Transverse colon (tissue), 4 donors: ENCODE data around the gene EVA1C. TPM values are rescaled to one million over a fixed set of nuclear protein-coding genes. Genes with fewer than 3 reads are reported as not detected.

Experiments used
- DNase-seq: peaks from one replicate; pipeline ENCODE4 v3.0.0-alpha.2; 2019
- H3K27ac ChIP-seq, 4 donors: fragments of 200-600 bp; sonication (generic); 2 replicates each; pipeline ENCODE4 v1.5.1; 2016 to 2018; ENCODE audit warnings: inconsistent platforms in 4 of 4
- H3K27me3 ChIP-seq: fragments of 200-600 bp; sonication (generic); 2 replicates; pipeline ENCODE4 v1.5.1; 2017; ENCODE audit warnings: inconsistent platforms
- H3K36me3 ChIP-seq, 4 donors: fragments of 200-600 bp; sonication (generic); 2 replicates each; pipeline ENCODE4 v1.5.1; 2017 to 2019; ENCODE audit warnings: inconsistent platforms in 4 of 4
- H3K4me1 ChIP-seq, 4 donors: fragments of 200-600 bp; sonication (generic); 2 replicates each; pipeline ENCODE4 v1.5.1; 2017 to 2020; ENCODE audit warnings: inconsistent platforms in 4 of 4
- H3K4me3 ChIP-seq, 4 donors: fragments of 200-600 bp; sonication (generic); 1 replicate in 1 of 4; 2 replicates in 3 of 4; pipeline versions ENCODE4 v1.5.1 to v1.6.1; 2017 to 2019; ENCODE audit warnings: inconsistent platforms in 4 of 4
- H3K9me3 ChIP-seq, 2 donors: fragments of 200-600 bp; sonication (generic); 2 replicates each; pipeline ENCODE4 v1.5.1; 2017 to 2019; ENCODE audit warnings: inconsistent platforms in 2 of 2
- EP300 ChIP-seq: sonication (generic); formaldehyde crosslinking; IDR thresholded peaks from one replicate; pipeline ENCODE4 v1.6.1; 2017; ENCODE audit warnings: antibody characterized with exemption, low read depth
- POLR2A ChIP-seq: fragments of 450-650 bp; IDR thresholded peaks from one replicate; pipeline ENCODE4 v1.6.1; 2016; ENCODE audit warnings: antibody characterized with exemption, mild to moderate bottlenecking, moderate library complexity
- POLR2AphosphoS5 ChIP-seq, 3 donors: sonication (generic); formaldehyde crosslinking; IDR thresholded peaks; one replicate each; pipeline ENCODE4 v1.6.1; 2016; ENCODE audit warnings: antibody characterized with exemption in 3 of 3
- WGBS, 2 donors: methylation state at CpG; one replicate each; pipeline ENCODE4 v1.1.5; 2018; ENCODE audit warnings: low coverage in 1 of 2; 5-methylcytosine and 5-hydroxymethylcytosine counted together
- in situ Hi-C, 4 donors: fragments of 200-750 bp; cut with MboI; loops; one replicate each; pipeline versions ENCODE4 v1.15.0 to v1.15.1; 2017; ENCODE audit warnings: low sequenced_read_pairs in 3 of 4, low pct_ligation_motif_present in 1 of 4, low pct_unique_long_range_greater_than_20kb in 1 of 4
- intact Hi-C: fragments of 100-400 bp; cut with DNase I; formaldehyde crosslinking; loops from one replicate; pipeline ENCODE4 v1.15.1; 2023; ENCODE audit warnings: low total_unique reads
- total RNA-seq, 4 donors: library from RNA; depleted of rRNA; stranded (reverse); fragments of >200 nt; gene quantifications; one replicate each; pipeline ENCODE4 v1.1.0, GENCODE V29; 2016
- TF ChIP-seq, protein P1 (sequence below), 5 experiments: fragments of 200-600 bp in 3 of 5; fragments of 450-650 bp in 2 of 5; sonication (generic) in 3 of 5; IDR thresholded peaks; 1 replicate in 2 of 5; 2 replicates in 3 of 5; pipeline ENCODE4 v1.5.1; 2016 to 2017; ENCODE audit warnings: antibody characterized with exemption in 5 of 5, inconsistent platforms in 3 of 5, mild to moderate bottlenecking in 2 of 5, moderate library complexity in 1 of 5

EVA1C gene
- total RNA-seq, 4 donors from 2014 or later: 8.6 to 44.1 (median 33.8) TPM

GRCh38 chr21:32543975-32544374 is 131.5 kb downstream of the EVA1C start:
- Histone ChIP-seq H3K27me3 (no peaks in the 10 kb centered on the region), H3K36me3 (no peaks in the 10 kb centered on the region), H3K27ac (no peak overlapping the region), H3K4me3 (no peak overlapping the region), H3K9me3 (no peaks in the 10 kb centered on the region), H3K4me1 (no peaks in the 10 kb centered on the region)
- DNase-seq: no peak
- intact Hi-C loops (no loop called here), in situ Hi-C loops (no loop called here)
- TF ChIP-seq POLR2AphosphoS5 (IDR thresholded peaks at IDR 0.05) (no peak), EP300 (no peak), POLR2A (no peak)
- TF ChIP-seq, protein P1, sequence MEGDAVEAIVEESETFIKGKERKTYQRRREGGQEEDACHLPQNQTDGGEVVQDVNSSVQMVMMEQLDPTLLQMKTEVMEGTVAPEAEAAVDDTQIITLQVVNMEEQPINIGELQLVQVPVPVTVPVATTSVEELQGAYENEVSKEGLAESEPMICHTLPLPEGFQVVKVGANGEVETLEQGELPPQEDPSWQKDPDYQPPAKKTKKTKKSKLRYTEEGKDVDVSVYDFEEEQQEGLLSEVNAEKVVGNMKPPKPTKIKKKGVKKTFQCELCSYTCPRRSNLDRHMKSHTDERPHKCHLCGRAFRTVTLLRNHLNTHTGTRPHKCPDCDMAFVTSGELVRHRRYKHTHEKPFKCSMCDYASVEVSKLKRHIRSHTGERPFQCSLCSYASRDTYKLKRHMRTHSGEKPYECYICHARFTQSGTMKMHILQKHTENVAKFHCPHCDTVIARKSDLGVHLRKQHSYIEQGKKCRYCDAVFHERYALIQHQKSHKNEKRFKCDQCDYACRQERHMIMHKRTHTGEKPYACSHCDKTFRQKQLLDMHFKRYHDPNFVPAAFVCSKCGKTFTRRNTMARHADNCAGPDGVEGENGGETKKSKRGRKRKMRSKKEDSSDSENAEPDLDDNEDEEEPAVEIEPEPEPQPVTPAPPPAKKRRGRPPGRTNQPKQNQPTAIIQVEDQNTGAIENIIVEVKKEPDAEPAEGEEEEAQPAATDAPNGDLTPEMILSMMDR (IDR thresholded peaks at IDR 0.05): no peak
- 56 to 73% methylated on average over 3 of the region's 3 CpGs for WGBS, 2 donors

DNA sequence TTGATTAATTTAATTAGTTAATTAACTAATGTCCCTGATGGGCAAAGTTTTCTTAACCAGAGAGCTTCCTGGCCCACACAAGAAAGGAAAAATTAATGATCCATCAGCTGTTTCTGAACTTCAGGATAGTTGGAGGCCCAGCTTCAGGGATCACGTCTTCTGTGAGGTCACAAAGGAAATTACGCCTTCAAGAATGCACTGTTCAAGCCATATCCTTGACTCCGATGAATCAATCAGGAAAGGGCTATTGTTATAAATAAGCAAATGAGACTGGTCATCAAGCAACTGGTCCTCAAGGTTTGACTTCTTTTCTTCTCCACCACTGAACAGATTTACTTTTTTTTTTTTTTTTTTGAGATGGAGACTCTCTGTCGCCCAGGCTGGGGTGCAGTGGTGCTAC is 132.2 kb downstream of the EVA1C start:
- Histone ChIP-seq H3K27me3 (no peaks in the 10 kb centered on the region), H3K36me3 (no peaks in the 10 kb centered on the region), H3K9me3 (no peaks in the 10 kb centered on the region), H3K4me1 (no peaks in the 10 kb centered on the region), H3K27ac (no peak overlapping the region), H3K4me3 (no peak overlapping the region)
- TF ChIP-seq, protein P1 (IDR thresholded peaks at IDR 0.05): no peak
- in situ Hi-C loops: no loop called here
- 88 to 93% methylated on average over 4 of the region's 4 CpGs for WGBS, 2 donors
- intact Hi-C loops: no loop called here
- no peak for DNase-seq

DNA sequence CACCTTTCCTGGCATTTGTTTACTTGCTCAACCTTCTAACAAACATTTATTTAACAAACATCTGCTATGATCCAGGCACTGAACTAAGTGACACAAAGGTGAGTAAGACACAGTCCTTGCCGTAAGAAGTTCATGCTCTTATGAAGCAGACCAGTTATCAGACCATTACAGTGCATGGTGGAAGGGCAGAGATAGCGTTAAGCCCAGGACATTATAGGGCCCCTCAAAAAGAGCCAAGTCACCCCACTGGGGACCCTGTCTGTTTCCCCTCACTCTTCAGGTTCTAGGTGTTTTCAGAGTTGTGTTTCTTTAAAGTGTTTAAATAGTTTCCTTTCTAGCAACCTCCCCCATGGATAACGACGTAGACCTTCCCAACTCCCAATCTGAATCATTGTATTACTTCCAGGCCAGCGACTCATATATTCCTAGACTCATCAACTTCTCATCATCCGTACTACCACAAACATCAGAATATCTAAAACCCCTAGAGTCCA is 133.5 kb downstream of the EVA1C start:
- in situ Hi-C loops: no loop called here
- no peaks in the 10 kb centered on the region for H3K9me3 ChIP-seq
- no peaks in the 10 kb centered on the region for H3K36me3 ChIP-seq
- no peak overlapping the region for H3K4me3 ChIP-seq
- intact Hi-C loops: no loop called here
- 87% methylated on average over 4 to 6 of the region's 6 CpGs for WGBS, 2 donors
- no peaks in the 10 kb centered on the region for H3K4me1 ChIP-seq
- no peak for TF ChIP-seq POLR2A
- TF ChIP-seq, protein P1 (IDR thresholded peaks at IDR 0.05): no peak
- TF ChIP-seq EP300: no peak
- no peak for TF ChIP-seq POLR2AphosphoS5 (IDR thresholded peaks at IDR 0.05)
- no peaks in the 10 kb centered on the region for H3K27me3 ChIP-seq
- no peak for DNase-seq
- H3K27ac ChIP-seq: no peak overlapping the region

DNA sequence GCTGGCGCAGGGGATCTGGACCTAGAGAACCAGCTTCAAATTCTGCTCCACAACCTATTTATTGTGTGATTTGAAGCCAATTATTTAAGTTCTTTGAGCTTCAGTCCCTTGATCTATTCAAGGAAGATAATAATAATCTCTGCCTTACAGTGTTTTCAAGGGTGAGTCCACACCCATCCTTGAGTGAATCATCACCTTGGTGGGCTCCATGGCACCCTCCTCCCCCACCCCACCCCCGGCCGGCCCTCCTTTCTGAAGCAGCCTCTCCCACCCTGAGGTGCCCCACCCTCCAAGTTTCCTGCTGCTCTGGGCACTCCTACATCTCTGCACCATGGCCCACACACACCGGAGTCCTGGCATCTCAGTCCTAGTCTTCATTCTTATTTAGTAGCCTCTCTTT is 134.5 kb downstream of the EVA1C start:
- Histone ChIP-seq H3K36me3 (no peaks in the 10 kb centered on the region), H3K4me3 (no peak overlapping the region), H3K27ac (no peak overlapping the region), H3K4me1 (no peaks in the 10 kb centered on the region), H3K27me3 (no peaks in the 10 kb centered on the region), H3K9me3 (no peaks in the 10 kb centered on the region)
- in situ Hi-C loops (no loop called here), intact Hi-C loops (no loop called here)
- no peak for DNase-seq
- 78 to 93% methylated on average over 1 to 4 of the region's 4 CpGs for WGBS, 2 donors
- TF ChIP-seq, protein P1 (IDR thresholded peaks at IDR 0.05): no peak
- no peak for TF ChIP-seq EP300
- no peak for TF ChIP-seq POLR2AphosphoS5 (IDR thresholded peaks at IDR 0.05)
- no peak for TF ChIP-seq POLR2A
